ENCODE measurements around the gene TPTE2.
A peak's percentile ranks its signal among the peaks of the same experiment; 100 is the strongest.
"Not testable (repeated sequence)": the region's sequence is repeated elsewhere in the genome, so short reads cannot be mapped to it uniquely, and the experiment has no call there.

The TPTE2 gene

GRCh38 chr13:19561127-19561582 lies at the start of gene TPTE2:
TPTE2 (minus strand) TSS chr13:19561532; CDS start chr13:19503234, 58,298 bp downstream.
- not testable (repeated sequence) for H3K4me3 ChIP-seq, H3K27ac ChIP-seq

- no peak overlapping the region for H3K4me3 ChIP-seq
- no peak overlapping the region for H3K27ac ChIP-seq
Observed at GRCh38 chr13:19607523-19608078, 46.3 kb upstream of the TPTE2 start.

- H3K27ac ChIP-seq = no peak overlapping the region
- no peak overlapping the region for H3K4me3 ChIP-seq
Observed at GRCh38 chr13:19606737-19607136, 45.4 kb upstream of the TPTE2 start.

- no peak overlapping the region for H3K27ac ChIP-seq
- no peak overlapping the region for H3K4me3 ChIP-seq
Observed at GRCh38 chr13:19606152-19606551, 44.8 kb upstream of the TPTE2 start.

- Histone ChIP-seq H3K4me3 (no peak overlapping the region), H3K27ac (no peak overlapping the region)
Observed at GRCh38 chr13:19605161-19605955, 44.0 kb upstream of the TPTE2 start.

GRCh38 chr13:19604306-19604705 lies 43.0 kb upstream of the TPTE2 start:
- Histone ChIP-seq H3K4me3 (no peak overlapping the region), H3K27ac (no peak overlapping the region)

GRCh38 chr13:19601749-19602725 lies 40.7 kb upstream of the TPTE2 start:
- Histone ChIP-seq H3K4me3 (peak overlapping the region; percentile 34 to 59 (median 48)), H3K27ac (peak overlapping the region in 2 of 21 experiments; percentile 1 to 10)

GRCh38 chr13:19597523-19597922 lies 36.2 kb upstream of the TPTE2 start:
- Histone ChIP-seq H3K27ac (no peak overlapping the region), H3K4me3 (no peak overlapping the region)

GRCh38 chr13:19596960-19597361 lies 35.6 kb upstream of the TPTE2 start:
- Histone ChIP-seq H3K27ac (no peak overlapping the region), H3K4me3 (no peak overlapping the region)

GRCh38 chr13:19596086-19596485 lies 34.8 kb upstream of the TPTE2 start:
- Histone ChIP-seq H3K27ac (no peak overlapping the region), H3K4me3 (no peak overlapping the region)

GRCh38 chr13:19592657-19593180 lies 31.4 kb upstream of the TPTE2 start:
- Histone ChIP-seq H3K4me3 (no peak overlapping the region), H3K27ac (no peak overlapping the region)

GRCh38 chr13:19591864-19592263 lies 30.5 kb upstream of the TPTE2 start:
- Histone ChIP-seq H3K4me3 (no peak overlapping the region), H3K27ac (no peak overlapping the region)

GRCh38 chr13:19590423-19590822 lies 29.1 kb upstream of the TPTE2 start:
- Histone ChIP-seq H3K4me3 (no peak overlapping the region), H3K27ac (no peak overlapping the region)

- no peak overlapping the region for H3K4me3 ChIP-seq
- no peak overlapping the region for H3K27ac ChIP-seq
Observed at GRCh38 chr13:19589312-19589711, 28.0 kb upstream of the TPTE2 start.

GRCh38 chr13:19587635-19588300 lies 26.4 kb upstream of the TPTE2 start:
- Histone ChIP-seq H3K4me3 (no peak overlapping the region), H3K27ac (no peak overlapping the region)

GRCh38 chr13:19586904-19587634 lies 25.7 kb upstream of the TPTE2 start:
- Histone ChIP-seq H3K27ac (peak overlapping the region in 2 of 21 experiments; percentile 5 to 6), H3K4me3 (peak overlapping the region in 3 of 7 experiments; percentile 3 to 22 (median 3))

- H3K4me3 ChIP-seq = no peak overlapping the region
- no peak overlapping the region for H3K27ac ChIP-seq
Observed at GRCh38 chr13:19581675-19582074, 20.3 kb upstream of the TPTE2 start.

- Histone ChIP-seq H3K27ac (no peak overlapping the region), H3K4me3 (no peak overlapping the region)
Observed at GRCh38 chr13:19575230-19575629, 13.9 kb upstream of the TPTE2 start.

All from skin epidermis (tissue), 12 donors.